Memory B cell (primary cell): ENCODE measurements around the gene CTSL.

ENCODE experiments used
- ATAC-seq: fragments of 150-1000 bp; cut with Tn5 transposase; 2 replicates; pipeline ENCODE4 v1.10.0; 2021; ENCODE audit warnings: low read depth, mild to moderate bottlenecking, moderate library complexity
- DNase-seq, 2 donors: peaks; one replicate each; pipeline ENCODE4 v3.0.0; 2022; ENCODE audit warnings: low spot score in 2 of 2
- H3K27ac Mint-ChIP-seq: one replicate; pipeline ENCODE4 v1.8.0; 2022; ENCODE audit warnings: mild to moderate bottlenecking, moderate library complexity, mixed read lengths
- H3K27me3 Mint-ChIP-seq: one replicate; pipeline ENCODE4 v1.8.0; 2022; ENCODE audit warnings: mixed read lengths
- H3K36me3 Mint-ChIP-seq: one replicate; pipeline ENCODE4 v1.8.0; 2022; ENCODE audit warnings: mild to moderate bottlenecking, mixed read lengths
- H3K4me1 Mint-ChIP-seq: one replicate; pipeline ENCODE4 v1.8.0; 2022; ENCODE audit warnings: mixed read lengths
- H3K4me3 Mint-ChIP-seq: one replicate; pipeline ENCODE4 v1.8.0; 2022; ENCODE audit warnings: mild to moderate bottlenecking, moderate library complexity, mixed read lengths
- H3K9me3 Mint-ChIP-seq: one replicate; pipeline ENCODE4 v1.8.0; 2022; ENCODE audit warnings: mixed read lengths

Gene CTSL

GRCh38 chr9:87771316-87772006, 45.5 kb downstream of the CTSL start:
- DNase-seq: no peak
- no peaks in the 10 kb centered on the region for H3K4me1 Mint-ChIP-seq
- H3K36me3 Mint-ChIP-seq: no peaks in the 10 kb centered on the region
- H3K27me3 Mint-ChIP-seq: peaks cover 1% of the 10 kb centered on the region
- no peak overlapping the region for H3K4me3 Mint-ChIP-seq
- H3K9me3 Mint-ChIP-seq: no peaks in the 10 kb centered on the region
- no peak overlapping the region for H3K27ac Mint-ChIP-seq
- no peak for ATAC-seq

GRCh38 chr9:87776481-87777379, 50.8 kb downstream of the CTSL start:
- Mint-ChIP-seq H3K27me3 (peaks cover 2% of the 10 kb centered on the region), H3K4me1 (no peaks in the 10 kb centered on the region), H3K27ac (no peak overlapping the region), H3K9me3 (no peaks in the 10 kb centered on the region), H3K36me3 (no peaks in the 10 kb centered on the region), H3K4me3 (no peak overlapping the region)
- no peak for ATAC-seq
- no peak for DNase-seq

GRCh38 chr9:87778996-87779395, 53.1 kb downstream of the CTSL start:
- no peak for ATAC-seq
- Mint-ChIP-seq H3K4me3 (no peak overlapping the region), H3K27ac (no peak overlapping the region)

More at GRCh38 chr9:87778996-87779395, 53.1 kb downstream of the CTSL start:
- Mint-ChIP-seq H3K4me1 (no peaks in the 10 kb centered on the region), H3K9me3 (no peaks in the 10 kb centered on the region), H3K27me3 (peaks cover 2% of the 10 kb centered on the region), H3K36me3 (no peaks in the 10 kb centered on the region)
- DNase-seq: no peak
